ENCODE measurements around the gene TRMT112. TPM values are rescaled to one million over a fixed set of nuclear protein-coding genes. Genes with fewer than 3 reads are reported as not detected.

Gene TRMT112
- total RNA-seq, 1 experiment from 2014 or later: 328 TPM

DNA sequence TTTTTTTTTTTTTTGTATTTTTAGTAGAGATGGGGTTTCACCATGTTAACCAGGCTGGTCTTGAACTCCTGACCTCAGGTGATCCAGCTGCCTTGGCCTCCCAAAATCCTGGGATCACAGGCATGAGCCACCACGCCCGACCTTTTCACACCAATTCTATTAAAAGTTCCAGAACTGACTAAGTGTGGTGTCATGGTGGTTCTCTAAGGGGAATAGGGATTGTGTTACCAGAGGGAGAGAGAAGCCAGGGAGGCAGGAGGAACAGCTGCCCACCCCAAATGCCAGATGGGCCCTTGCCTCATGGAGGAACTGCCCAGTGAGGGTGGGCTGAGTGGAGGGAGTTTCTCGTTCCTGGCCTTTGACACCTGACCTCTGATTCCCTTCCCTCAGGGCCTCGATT lies 47.6 kb upstream of the TRMT112 start:
- Histone ChIP-seq H3K4me1 (ENCODE audit: control insufficient read depth in 1 of 2, insufficient read depth in 2 of 2, low read length in 2 of 2) (peaks cover 5 to 13% of the 10 kb centered on the region in 2 experiments; a peak in 2 of 4 replicates), H3K9ac (ENCODE audit: low read length) (no peak overlapping the region), H3K9me3 (ENCODE audit: control insufficient read depth in 1 of 2, insufficient read depth in 1 of 2, low read depth in 1 of 2, low read length in 2 of 2) (no peaks in the 10 kb centered on the region), H3K27me3 (ENCODE audit: insufficient read depth, low read length) (no peaks in the 10 kb centered on the region), H4K20me1 (ENCODE audit: insufficient read depth) (no peaks in the 10 kb centered on the region), H3K79me2 (ENCODE audit: insufficient read depth, low read length) (peaks cover 27% of the 10 kb centered on the region; the same call in 1 of the 2 replicates), H3K4me2 (ENCODE audit: low read length) (no peak overlapping the region), H3K27ac (ENCODE audit: low read depth, low read length) (no peak overlapping the region), H2AFZ (ENCODE audit: low read depth, low read length, poor library complexity, severe bottlenecking) (no peak overlapping the region), H3K36me3 (ENCODE audit: control insufficient read depth in 1 of 2, insufficient read depth in 2 of 2, low read length in 2 of 2) (peaks cover 18 to 68% of the 10 kb centered on the region in 2 experiments), H3K4me3 (replicated peaks in 1 of 2; ENCODE audit: low read depth in 1 of 2, low read length in 2 of 2) (no peak overlapping the region), H3K9me2 (ENCODE audit: insufficient read depth) (no peaks in the 10 kb centered on the region)
- BruUV-seq (replicated peaks): no TSS peak
- intact Hi-C loops (cut with micrococcal nuclease): no loop called here
- ChIA-PET RAD21 (ENCODE audit: low non-redundant PET in 1 of 2, low total read pairs in 2 of 2, uncharacterized antibody in 2 of 2, unreplicated experiment in 2 of 2) (no interaction called here), CTCF (interaction anchor here (2.1 kb wide), 1 partner anchor 8 kb away, joined by 4 read pairs; no protein-coding TSS in a partner anchor), POLR2A (interaction anchor here (1.0 to 1.6 kb wide), 2 partner anchors 22 to 47 kb away, joined by 3 to 4 read pairs; partner anchors contain the start of genes PRDX5 and TRMT112)
- no peak for DNase-seq (ENCODE audit: low read depth, low spot score)
- ATAC-seq: no peak
- TF ChIP-seq SRF (IDR thresholded peaks at IDR 0.05; ENCODE audit: low read depth): no peak
- TF ChIP-seq RAD21 (IDR thresholded peaks at IDR 0.05; ENCODE audit: low read depth): no peak
- TF ChIP-seq MAX (IDR thresholded peaks at IDR 0.05): no peak
- TF ChIP-seq CBX3 (IDR thresholded peaks at IDR 0.05; ENCODE audit: low read depth): no peak
- TF ChIP-seq ZNF274 (IDR thresholded peaks at IDR 0.05; ENCODE audit: low read depth, low read length): no peak
- no peak for TF ChIP-seq EZH2 (IDR thresholded peaks at IDR 0.05)
- TF ChIP-seq EGR1 (IDR thresholded peaks at IDR 0.05; ENCODE audit: low read depth): no peak
- no peak for TF ChIP-seq CEBPB (IDR thresholded peaks at IDR 0.05; ENCODE audit: low read depth)
- no peak for TF ChIP-seq TCF7L2 (IDR thresholded peaks at IDR 0.05; ENCODE audit: borderline replicate concordance, extremely low read depth, insufficient read depth, insufficient read length)

GRCh38 chr11:64364435-64364834 lies 47.1 kb upstream of the TRMT112 start:
- no peak overlapping the region for H3K4me2 ChIP-seq (ENCODE audit: low read length)
- H3K4me3 ChIP-seq (replicated peaks in 1 of 2; ENCODE audit: low read depth in 1 of 2, low read length in 2 of 2): no peak overlapping the region
- no peaks in the 10 kb centered on the region for H3K9me3 ChIP-seq (ENCODE audit: control insufficient read depth in 1 of 2, insufficient read depth in 1 of 2, low read depth in 1 of 2, low read length in 2 of 2)
- CTCF ChIA-PET: interaction anchor here (1.5 kb wide), 1 partner anchor 8 kb away, joined by 4 read pairs; no protein-coding TSS in a partner anchor
- no TSS peak for BruUV-seq (replicated peaks)
- POLR2A ChIA-PET: interaction anchor here (1.0 to 1.6 kb wide), 2 partner anchors 22 to 47 kb away, joined by 3 to 4 read pairs; partner anchors contain the start of genes PRDX5 and TRMT112
- DNase-seq (ENCODE audit: low read depth, low spot score) (no peak), ATAC-seq (no peak)
- intact Hi-C loops (cut with micrococcal nuclease): no loop called here
- no peaks in the 10 kb centered on the region for H3K9me2 ChIP-seq (ENCODE audit: insufficient read depth)
- no peak overlapping the region for H3K27ac ChIP-seq (ENCODE audit: low read depth, low read length)
- RAD21 ChIA-PET (ENCODE audit: low non-redundant PET in 1 of 2, low total read pairs in 2 of 2, uncharacterized antibody in 2 of 2, unreplicated experiment in 2 of 2): no interaction called here
- H3K9ac ChIP-seq (ENCODE audit: low read length): no peak overlapping the region
- H4K20me1 ChIP-seq (ENCODE audit: insufficient read depth): no peaks in the 10 kb centered on the region
- H2AFZ ChIP-seq (ENCODE audit: low read depth, low read length, poor library complexity, severe bottlenecking): no peak overlapping the region
- H3K27me3 ChIP-seq (ENCODE audit: insufficient read depth, low read length): no peaks in the 10 kb centered on the region
- peaks cover 5 to 18% of the 10 kb centered on the region in 2 experiments; a peak in 2 of 4 replicates for H3K4me1 ChIP-seq (ENCODE audit: control insufficient read depth in 1 of 2, insufficient read depth in 2 of 2, low read length in 2 of 2)
- H3K79me2 ChIP-seq (ENCODE audit: insufficient read depth, low read length): peaks cover 31% of the 10 kb centered on the region; the same call in 1 of the 2 replicates
- H3K36me3 ChIP-seq (ENCODE audit: control insufficient read depth in 1 of 2, insufficient read depth in 2 of 2, low read length in 2 of 2): peaks cover 15 to 63% of the 10 kb centered on the region in 2 experiments
- TF ChIP-seq SIN3A (IDR thresholded peaks at IDR 0.05; ENCODE audit: low read depth) (no peak), SP1 (IDR thresholded peaks at IDR 0.05; ENCODE audit: low read depth) (no peak), EGR1 (IDR thresholded peaks at IDR 0.05; ENCODE audit: low read depth) (no peak), CEBPB (IDR thresholded peaks at IDR 0.05; ENCODE audit: low read depth) (no peak), EZH2phosphoT487 (IDR thresholded peaks at IDR 0.05; ENCODE audit: borderline replicate concordance) (no peak), SRF (IDR thresholded peaks at IDR 0.05; ENCODE audit: low read depth) (no peak), EZH2 (IDR thresholded peaks at IDR 0.05) (no peak), POLR2AphosphoS5 (IDR thresholded peaks at IDR 0.05; ENCODE audit: low read depth, low read length) (no peak), POLR2A (IDR thresholded peaks at IDR 0.05; ENCODE audit: borderline replicate concordance, extremely low read depth, insufficient read depth, insufficient read length) (no peak), ATF3 (IDR thresholded peaks at IDR 0.05) (no peak), TCF7L2 (IDR thresholded peaks at IDR 0.05; ENCODE audit: borderline replicate concordance, extremely low read depth, insufficient read depth, insufficient read length) (no peak), CBX3 (IDR thresholded peaks at IDR 0.05; ENCODE audit: low read depth) (no peak), MAX (IDR thresholded peaks at IDR 0.05) (no peak), ZFX (IDR thresholded peaks at IDR 0.05) (no peak), RAD21 (IDR thresholded peaks at IDR 0.05; ENCODE audit: low read depth) (no peak)
- TF ChIP-seq, protein P1, sequence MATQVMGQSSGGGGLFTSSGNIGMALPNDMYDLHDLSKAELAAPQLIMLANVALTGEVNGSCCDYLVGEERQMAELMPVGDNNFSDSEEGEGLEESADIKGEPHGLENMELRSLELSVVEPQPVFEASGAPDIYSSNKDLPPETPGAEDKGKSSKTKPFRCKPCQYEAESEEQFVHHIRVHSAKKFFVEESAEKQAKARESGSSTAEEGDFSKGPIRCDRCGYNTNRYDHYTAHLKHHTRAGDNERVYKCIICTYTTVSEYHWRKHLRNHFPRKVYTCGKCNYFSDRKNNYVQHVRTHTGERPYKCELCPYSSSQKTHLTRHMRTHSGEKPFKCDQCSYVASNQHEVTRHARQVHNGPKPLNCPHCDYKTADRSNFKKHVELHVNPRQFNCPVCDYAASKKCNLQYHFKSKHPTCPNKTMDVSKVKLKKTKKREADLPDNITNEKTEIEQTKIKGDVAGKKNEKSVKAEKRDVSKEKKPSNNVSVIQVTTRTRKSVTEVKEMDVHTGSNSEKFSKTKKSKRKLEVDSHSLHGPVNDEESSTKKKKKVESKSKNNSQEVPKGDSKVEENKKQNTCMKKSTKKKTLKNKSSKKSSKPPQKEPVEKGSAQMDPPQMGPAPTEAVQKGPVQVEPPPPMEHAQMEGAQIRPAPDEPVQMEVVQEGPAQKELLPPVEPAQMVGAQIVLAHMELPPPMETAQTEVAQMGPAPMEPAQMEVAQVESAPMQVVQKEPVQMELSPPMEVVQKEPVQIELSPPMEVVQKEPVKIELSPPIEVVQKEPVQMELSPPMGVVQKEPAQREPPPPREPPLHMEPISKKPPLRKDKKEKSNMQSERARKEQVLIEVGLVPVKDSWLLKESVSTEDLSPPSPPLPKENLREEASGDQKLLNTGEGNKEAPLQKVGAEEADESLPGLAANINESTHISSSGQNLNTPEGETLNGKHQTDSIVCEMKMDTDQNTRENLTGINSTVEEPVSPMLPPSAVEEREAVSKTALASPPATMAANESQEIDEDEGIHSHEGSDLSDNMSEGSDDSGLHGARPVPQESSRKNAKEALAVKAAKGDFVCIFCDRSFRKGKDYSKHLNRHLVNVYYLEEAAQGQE (IDR thresholded peaks at IDR 0.05; ENCODE audit: low read depth): no peak

All from HCT116 (cell line).